Neural cell (in vitro differentiated cells): ENCODE data around the gene GRAMD2A. TPM values are rescaled to one million over a fixed set of nuclear protein-coding genes. Genes with fewer than 3 reads are reported as not detected.

ENCODE experiments used
- H2AFZ ChIP-seq: fragments of 200-600, 300-800 bp; sonication (generic), shearing (Covaris generic); 2 replicates; pipeline ENCODE4 v1.6.0; 2014; ENCODE audit warnings: low read depth, mild to moderate bottlenecking, antibody characterized with exemption, low read length, moderate library complexity
- H3F3A ChIP-seq: fragments of 200-600 bp; shearing (Covaris generic); 2 replicates; pipeline ENCODE4 v1.6.1; 2016; ENCODE audit warnings: mild to moderate bottlenecking, moderate library complexity, mixed read lengths, antibody characterized with exemption, low read length; ENCODE audit not compliant: insufficient read depth, poor library complexity, severe bottlenecking
- H3K27ac ChIP-seq: fragments of 200-600, 300-800 bp; sonication (generic), shearing (Covaris generic); 2 replicates; pipeline ENCODE4 v1.5.1; 2014; ENCODE audit warnings: mild to moderate bottlenecking, low read length, moderate library complexity
- H3K27me3 ChIP-seq: fragments of 300-800, 200-600 bp; sonication (generic), shearing (Covaris generic); 2 replicates; pipeline ENCODE4 v1.6.0; 2014; ENCODE audit warnings: mild to moderate bottlenecking, low read depth, low read length, moderate library complexity; ENCODE audit not compliant: insufficient read depth
- H3K36me3 ChIP-seq: fragments of 300-800, 200-600 bp; sonication (generic), shearing (Covaris generic); 2 replicates; pipeline ENCODE4 v1.5.1; 2014; ENCODE audit warnings: mild to moderate bottlenecking, antibody characterized with exemption, low read length, moderate library complexity; ENCODE audit not compliant: insufficient read depth
- H3K4me2 ChIP-seq: fragments of 300-800, 200-600 bp; sonication (generic), shearing (Covaris generic); 2 replicates; pipeline ENCODE4 v1.6.0; 2014; ENCODE audit warnings: mild to moderate bottlenecking, low read length
- H3K4me3 ChIP-seq: fragments of 300-800, 200-600 bp; sonication (generic), shearing (Covaris generic); 2 replicates; pipeline ENCODE4 v1.5.1; 2014; ENCODE audit warnings: mild to moderate bottlenecking, low read length, moderate library complexity
- H3K79me2 ChIP-seq: fragments of 200-600 bp; shearing (Covaris generic); replicated peaks from 2 replicates; pipeline ENCODE4 v1.6.0; 2014; ENCODE audit warnings: mild to moderate bottlenecking, low read length, moderate library complexity; ENCODE audit not compliant: insufficient read depth
- H3K9ac ChIP-seq: fragments of 300-800, 200-600 bp; sonication (generic), shearing (Covaris generic); 2 replicates; pipeline ENCODE4 v1.6.1; 2016; ENCODE audit warnings: mild to moderate bottlenecking, low read length, mixed read lengths
- H3K9me2 ChIP-seq: fragments of 200-600 bp; shearing (Covaris generic); 2 replicates; pipeline ENCODE4 v1.6.1; 2016; ENCODE audit warnings: mild to moderate bottlenecking, low read length, mixed read lengths; ENCODE audit not compliant: insufficient read depth
- H3K9me3 ChIP-seq: fragments of 200-600, 300-800 bp; sonication (generic), shearing (Covaris generic); 2 replicates; pipeline ENCODE4 v1.6.1; 2016; ENCODE audit warnings: mild to moderate bottlenecking, mixed run types, low read length, moderate library complexity, mixed read lengths
- H4K20me1 ChIP-seq: fragments of 200-600 bp; shearing (Covaris generic); 2 replicates; pipeline ENCODE4 v1.6.1; 2016; ENCODE audit warnings: mild to moderate bottlenecking, mixed run types; ENCODE audit not compliant: insufficient read depth
- CTCF ChIP-seq: fragments of 450-650 bp; IDR thresholded peaks from 2 replicates; pipeline ENCODE4 v1.5.1; 2014; ENCODE audit warnings: antibody characterized with exemption, mild to moderate bottlenecking, moderate library complexity; ENCODE audit not compliant: poor library complexity, severe bottlenecking
- EP300 ChIP-seq: fragments of 450-650 bp; conservative IDR thresholded peaks from 2 replicates; pipeline ENCODE4 v1.6.1; 2014; ENCODE audit warnings: antibody characterized with exemption, mild to moderate bottlenecking, moderate library complexity; ENCODE audit not compliant: poor library complexity, severe bottlenecking
- EZH2 ChIP-seq: fragments of 200-600, 300-800 bp; shearing (Covaris generic), sonication (generic); IDR thresholded peaks from 2 replicates; pipeline ENCODE4 v1.6.1; 2014; ENCODE audit warnings: antibody characterized with exemption, low read length, borderline replicate concordance, mild to moderate bottlenecking; ENCODE audit not compliant: insufficient read depth, poor library complexity, severe bottlenecking
- MXI1 ChIP-seq: fragments of 450-650 bp; conservative IDR thresholded peaks from 2 replicates; pipeline ENCODE4 v1.6.1; 2014; ENCODE audit warnings: antibody characterized with exemption, mild to moderate bottlenecking; ENCODE audit not compliant: poor library complexity, severe bottlenecking
- POLR2AphosphoS5 ChIP-seq: IDR thresholded peaks from 2 replicates; pipeline ENCODE4 v1.6.1; 2012
- RAD21 ChIP-seq: fragments of 450-650 bp; conservative IDR thresholded peaks from 2 replicates; pipeline ENCODE4 v1.6.1; 2014; ENCODE audit warnings: antibody characterized with exemption, mild to moderate bottlenecking, moderate library complexity
- REST ChIP-seq: IDR thresholded peaks from 2 replicates; pipeline ENCODE4 v1.6.1; 2012; ENCODE audit warnings: borderline replicate concordance
- SMC3 ChIP-seq: fragments of 450-650 bp; conservative IDR thresholded peaks from 2 replicates; pipeline ENCODE4 v1.6.1; 2014; ENCODE audit warnings: antibody characterized with exemption, mild to moderate bottlenecking, moderate library complexity; ENCODE audit not compliant: poor library complexity
- TAF1 ChIP-seq: IDR thresholded peaks from 2 replicates; pipeline ENCODE4 v1.6.1; 2012; ENCODE audit warnings: low read depth
- polyA plus RNA-seq: library from polyadenylated mRNA; depleted of rRNA; stranded (reverse); fragments of >200 nt; gene quantifications from 2 replicates; pipeline ENCODE4 v1.2.3, GENCODE V29; 2014

The GRAMD2A gene
- polyA plus RNA-seq, 1 donor from 2014 or later: 1.9 TPM

- H3K4me3 ChIP-seq: no peak overlapping the region
- TF ChIP-seq REST: no peak
- no peak for TF ChIP-seq TAF1
- TF ChIP-seq MXI1: no peak
- TF ChIP-seq EP300: no peak
- no peak for TF ChIP-seq RAD21
- no peak for TF ChIP-seq POLR2AphosphoS5
- TF ChIP-seq SMC3: no peak
- TF ChIP-seq CTCF: no peak
- TF ChIP-seq EZH2: no peak
- no peak overlapping the region for H3K9ac ChIP-seq
- no peaks in the 10 kb centered on the region for H3K9me3 ChIP-seq
- no peak overlapping the region for H3K4me2 ChIP-seq
- H3K36me3 ChIP-seq: no peaks in the 10 kb centered on the region
- H3K27me3 ChIP-seq: no peaks in the 10 kb centered on the region
- no peak overlapping the region for H3K27ac ChIP-seq
- no peaks in the 10 kb centered on the region for H4K20me1 ChIP-seq
- H3K9me2 ChIP-seq: no peaks in the 10 kb centered on the region
- no peaks in the 10 kb centered on the region for H3F3A ChIP-seq
- H3K79me2 ChIP-seq: no peaks in the 10 kb centered on the region
- H2AFZ ChIP-seq: no peak overlapping the region
Measured at GRCh38 chr15:72170691-72171090, 26.9 kb downstream of the GRAMD2A start.

- Histone ChIP-seq H3K4me2 (no peak overlapping the region), H3K4me3 (no peak overlapping the region), H3F3A (no peaks in the 10 kb centered on the region), H3K9me2 (no peaks in the 10 kb centered on the region), H3K79me2 (no peaks in the 10 kb centered on the region), H3K36me3 (no peaks in the 10 kb centered on the region), H3K27me3 (no peaks in the 10 kb centered on the region), H4K20me1 (no peaks in the 10 kb centered on the region), H3K27ac (no peak overlapping the region), H3K9me3 (no peaks in the 10 kb centered on the region), H2AFZ (no peak overlapping the region), H3K9ac (no peak overlapping the region)
- TF ChIP-seq SMC3 (no peak), TAF1 (no peak), REST (no peak), EZH2 (no peak), POLR2AphosphoS5 (no peak)
Measured at GRCh38 chr15:72169921-72170611, 27.5 kb downstream of the GRAMD2A start.
